Measurements from ENCODE around the gene DFFB. TPM values are rescaled to one million over a fixed set of nuclear protein-coding genes. Genes with fewer than 3 reads are reported as not detected.
A peak's percentile ranks its signal among the peaks of the same experiment; 100 is the strongest.

Gene DFFB
- total and polyA plus RNA-seq, 9 of the 15 experiments (the other 6 are each of a cell fraction or from before 2014, with no cell fraction given): 2.3 to 15.8 (median 11.5) TPM

- TF ChIP-seq MCM5 (IDR thresholded peaks at IDR 0.05; ENCODE audit: low read depth) (no peak), ZBTB49 (CRISPR knock-in tag; IDR thresholded peaks at IDR 0.05; ENCODE audit: borderline replicate concordance) (no peak), DLX4 (CRISPR knock-in tag; IDR thresholded peaks at IDR 0.05) (no peak), ZSCAN29 (IDR thresholded peaks at IDR 0.05) (no peak), PURB (CRISPR knock-in tag; IDR thresholded peaks at IDR 0.05; ENCODE audit: low read depth) (no peak), RBBP5 (IDR thresholded peaks at IDR 0.05; ENCODE audit: borderline replicate concordance, insufficient read depth, low read length, poor library complexity, severe bottlenecking) (peak; percentile 85), SMAD2 (IDR thresholded peaks at IDR 0.05; ENCODE audit: low read depth, low read length) (no peak), JUN (IDR thresholded peaks at IDR 0.05; ENCODE audit: borderline replicate concordance, low read depth, low read length) (no peak), JUN (CRISPR knock-in tag; IDR thresholded peaks at IDR 0.05; ENCODE audit: borderline replicate concordance) (peak; percentile 65; the same call in 1 of the 2 replicates)
- TF ChIP-seq, protein P1, sequence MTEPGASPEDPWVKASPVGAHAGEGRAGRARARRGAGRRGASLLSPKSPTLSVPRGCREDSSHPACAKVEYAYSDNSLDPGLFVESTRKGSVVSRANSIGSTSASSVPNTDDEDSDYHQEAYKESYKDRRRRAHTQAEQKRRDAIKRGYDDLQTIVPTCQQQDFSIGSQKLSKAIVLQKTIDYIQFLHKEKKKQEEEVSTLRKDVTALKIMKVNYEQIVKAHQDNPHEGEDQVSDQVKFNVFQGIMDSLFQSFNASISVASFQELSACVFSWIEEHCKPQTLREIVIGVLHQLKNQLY (CRISPR knock-in tag; conservative IDR thresholded peaks at IDR 0.05): no peak
- TF ChIP-seq, protein P2, sequence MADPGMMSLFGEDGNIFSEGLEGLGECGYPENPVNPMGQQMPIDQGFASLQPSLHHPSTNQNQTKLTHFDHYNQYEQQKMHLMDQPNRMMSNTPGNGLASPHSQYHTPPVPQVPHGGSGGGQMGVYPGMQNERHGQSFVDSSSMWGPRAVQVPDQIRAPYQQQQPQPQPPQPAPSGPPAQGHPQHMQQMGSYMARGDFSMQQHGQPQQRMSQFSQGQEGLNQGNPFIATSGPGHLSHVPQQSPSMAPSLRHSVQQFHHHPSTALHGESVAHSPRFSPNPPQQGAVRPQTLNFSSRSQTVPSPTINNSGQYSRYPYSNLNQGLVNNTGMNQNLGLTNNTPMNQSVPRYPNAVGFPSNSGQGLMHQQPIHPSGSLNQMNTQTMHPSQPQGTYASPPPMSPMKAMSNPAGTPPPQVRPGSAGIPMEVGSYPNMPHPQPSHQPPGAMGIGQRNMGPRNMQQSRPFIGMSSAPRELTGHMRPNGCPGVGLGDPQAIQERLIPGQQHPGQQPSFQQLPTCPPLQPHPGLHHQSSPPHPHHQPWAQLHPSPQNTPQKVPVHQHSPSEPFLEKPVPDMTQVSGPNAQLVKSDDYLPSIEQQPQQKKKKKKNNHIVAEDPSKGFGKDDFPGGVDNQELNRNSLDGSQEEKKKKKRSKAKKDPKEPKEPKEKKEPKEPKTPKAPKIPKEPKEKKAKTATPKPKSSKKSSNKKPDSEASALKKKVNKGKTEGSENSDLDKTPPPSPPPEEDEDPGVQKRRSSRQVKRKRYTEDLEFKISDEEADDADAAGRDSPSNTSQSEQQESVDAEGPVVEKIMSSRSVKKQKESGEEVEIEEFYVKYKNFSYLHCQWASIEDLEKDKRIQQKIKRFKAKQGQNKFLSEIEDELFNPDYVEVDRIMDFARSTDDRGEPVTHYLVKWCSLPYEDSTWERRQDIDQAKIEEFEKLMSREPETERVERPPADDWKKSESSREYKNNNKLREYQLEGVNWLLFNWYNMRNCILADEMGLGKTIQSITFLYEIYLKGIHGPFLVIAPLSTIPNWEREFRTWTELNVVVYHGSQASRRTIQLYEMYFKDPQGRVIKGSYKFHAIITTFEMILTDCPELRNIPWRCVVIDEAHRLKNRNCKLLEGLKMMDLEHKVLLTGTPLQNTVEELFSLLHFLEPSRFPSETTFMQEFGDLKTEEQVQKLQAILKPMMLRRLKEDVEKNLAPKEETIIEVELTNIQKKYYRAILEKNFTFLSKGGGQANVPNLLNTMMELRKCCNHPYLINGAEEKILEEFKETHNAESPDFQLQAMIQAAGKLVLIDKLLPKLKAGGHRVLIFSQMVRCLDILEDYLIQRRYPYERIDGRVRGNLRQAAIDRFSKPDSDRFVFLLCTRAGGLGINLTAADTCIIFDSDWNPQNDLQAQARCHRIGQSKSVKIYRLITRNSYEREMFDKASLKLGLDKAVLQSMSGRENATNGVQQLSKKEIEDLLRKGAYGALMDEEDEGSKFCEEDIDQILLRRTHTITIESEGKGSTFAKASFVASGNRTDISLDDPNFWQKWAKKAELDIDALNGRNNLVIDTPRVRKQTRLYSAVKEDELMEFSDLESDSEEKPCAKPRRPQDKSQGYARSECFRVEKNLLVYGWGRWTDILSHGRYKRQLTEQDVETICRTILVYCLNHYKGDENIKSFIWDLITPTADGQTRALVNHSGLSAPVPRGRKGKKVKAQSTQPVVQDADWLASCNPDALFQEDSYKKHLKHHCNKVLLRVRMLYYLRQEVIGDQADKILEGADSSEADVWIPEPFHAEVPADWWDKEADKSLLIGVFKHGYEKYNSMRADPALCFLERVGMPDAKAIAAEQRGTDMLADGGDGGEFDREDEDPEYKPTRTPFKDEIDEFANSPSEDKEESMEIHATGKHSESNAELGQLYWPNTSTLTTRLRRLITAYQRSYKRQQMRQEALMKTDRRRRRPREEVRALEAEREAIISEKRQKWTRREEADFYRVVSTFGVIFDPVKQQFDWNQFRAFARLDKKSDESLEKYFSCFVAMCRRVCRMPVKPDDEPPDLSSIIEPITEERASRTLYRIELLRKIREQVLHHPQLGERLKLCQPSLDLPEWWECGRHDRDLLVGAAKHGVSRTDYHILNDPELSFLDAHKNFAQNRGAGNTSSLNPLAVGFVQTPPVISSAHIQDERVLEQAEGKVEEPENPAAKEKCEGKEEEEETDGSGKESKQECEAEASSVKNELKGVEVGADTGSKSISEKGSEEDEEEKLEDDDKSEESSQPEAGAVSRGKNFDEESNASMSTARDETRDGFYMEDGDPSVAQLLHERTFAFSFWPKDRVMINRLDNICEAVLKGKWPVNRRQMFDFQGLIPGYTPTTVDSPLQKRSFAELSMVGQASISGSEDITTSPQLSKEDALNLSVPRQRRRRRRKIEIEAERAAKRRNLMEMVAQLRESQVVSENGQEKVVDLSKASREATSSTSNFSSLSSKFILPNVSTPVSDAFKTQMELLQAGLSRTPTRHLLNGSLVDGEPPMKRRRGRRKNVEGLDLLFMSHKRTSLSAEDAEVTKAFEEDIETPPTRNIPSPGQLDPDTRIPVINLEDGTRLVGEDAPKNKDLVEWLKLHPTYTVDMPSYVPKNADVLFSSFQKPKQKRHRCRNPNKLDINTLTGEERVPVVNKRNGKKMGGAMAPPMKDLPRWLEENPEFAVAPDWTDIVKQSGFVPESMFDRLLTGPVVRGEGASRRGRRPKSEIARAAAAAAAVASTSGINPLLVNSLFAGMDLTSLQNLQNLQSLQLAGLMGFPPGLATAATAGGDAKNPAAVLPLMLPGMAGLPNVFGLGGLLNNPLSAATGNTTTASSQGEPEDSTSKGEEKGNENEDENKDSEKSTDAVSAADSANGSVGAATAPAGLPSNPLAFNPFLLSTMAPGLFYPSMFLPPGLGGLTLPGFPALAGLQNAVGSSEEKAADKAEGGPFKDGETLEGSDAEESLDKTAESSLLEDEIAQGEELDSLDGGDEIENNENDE (IDR thresholded peaks at IDR 0.05; ENCODE audit: low read depth, low read length): no peak
Measured at GRCh38 chr1:3856923-3857790, at the start of gene DFFB, which contains the start of gene CEP104 (continued).

Data from K562 (cell line).